NB4 (cell line): ENCODE data around the gene UQCC5.
A peak's percentile ranks its signal among the peaks of the same experiment; 100 is the strongest.

Source experiments
- DNase-seq: peaks from one replicate; pipeline ENCODE4 v3.0.0; 2010; ENCODE audit warnings: low read depth
- H3K4me3 ChIP-seq: one replicate; pipeline ENCODE4 v1.5.1; 2011; ENCODE audit warnings: mild to moderate bottlenecking, low read depth, low read length, moderate library complexity
- CTCF ChIP-seq: IDR thresholded peaks from one replicate; pipeline ENCODE4 v1.5.1; 2012; ENCODE audit warnings: low read depth, low read length
- MAX ChIP-seq: IDR thresholded peaks from 2 replicates; pipeline ENCODE4 v1.6.1; 2011; ENCODE audit warnings: low read depth, low read length
- MYC ChIP-seq: IDR thresholded peaks from 2 replicates; pipeline ENCODE4 v1.6.1; 2011; ENCODE audit warnings: low read depth, low read length
- POLR2A ChIP-seq: IDR thresholded peaks from 2 replicates; pipeline ENCODE4 v1.6.1; 2011; ENCODE audit warnings: mild to moderate bottlenecking; ENCODE audit not compliant: insufficient read length; ENCODE audit errors: extremely low read depth

Gene UQCC5

GRCh38 chr3:52536369-52537164 is at the start of gene UQCC5:
TSS of gene UQCC5 (plus strand) at chr3:52536605. CDS start at chr3:52536756, 151 bp downstream.
- H3K4me3 ChIP-seq = peak within 1 kb of the TSS; percentile 99
- TF ChIP-seq MYC (peak; percentile 85), CTCF (no peak), MAX (peak; percentile 97), POLR2A (peak; percentile 95)
- peak; percentile 99 for DNase-seq

GRCh38 chr3:52487050-52487787 is 49.2 kb upstream of the UQCC5 start:
- DNase-seq = no peak
- no peak for TF ChIP-seq CTCF
- no peak overlapping the region for H3K4me3 ChIP-seq

GRCh38 chr3:52487788-52488691 is 48.4 kb upstream of the UQCC5 start:
- H3K4me3 ChIP-seq = no peak overlapping the region
- no peak for DNase-seq
- TF ChIP-seq MAX = no peak
- no peak for TF ChIP-seq MYC

- H3K4me3 ChIP-seq = no peak overlapping the region
- no peak for TF ChIP-seq MYC
- no peak for TF ChIP-seq POLR2A
- TF ChIP-seq MAX = no peak
These were observed 47.7 kb upstream of the UQCC5 start for GRCh38 chr3:52488746-52489145.

GRCh38 chr3:52489453-52489852 is 47.0 kb upstream of the UQCC5 start:
- DNase-seq = no peak
- TF ChIP-seq MAX = no peak
- TF ChIP-seq CTCF = no peak
- no peak for TF ChIP-seq MYC
- no peak overlapping the region for H3K4me3 ChIP-seq

More at GRCh38 chr3:52488746-52489145, 47.7 kb upstream of the UQCC5 start:
- no peak for DNase-seq

GRCh38 chr3:52490035-52490938 is 46.1 kb upstream of the UQCC5 start:
- no peak for TF ChIP-seq POLR2A
- TF ChIP-seq MAX = no peak
- TF ChIP-seq MYC = no peak
- no peak for TF ChIP-seq CTCF
- no peak for DNase-seq
- H3K4me3 ChIP-seq = no peak overlapping the region
